ENCODE data around the gene SYP.

DNA sequence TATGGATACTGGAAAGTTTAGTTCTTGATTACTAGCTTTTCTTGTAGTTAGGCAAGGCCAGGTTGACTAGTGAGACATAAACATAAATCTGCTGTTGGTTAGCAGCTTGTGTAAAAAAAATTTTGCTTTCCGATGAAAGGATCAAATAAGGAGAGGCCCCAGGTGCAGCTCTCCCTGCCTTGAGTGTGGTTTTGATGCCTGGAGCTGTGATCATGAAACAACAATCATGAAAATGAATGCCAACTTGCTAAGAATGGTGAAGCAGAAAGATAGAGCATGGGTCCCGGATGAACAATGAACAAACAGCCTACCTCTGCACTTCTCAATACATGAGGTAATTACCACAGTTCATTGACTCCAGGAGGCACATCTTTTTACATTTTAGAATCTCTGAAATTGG lies 14.4 kb upstream of the SYP start:
- TF ChIP-seq NFIC (IDR thresholded peaks at IDR 0.05; ENCODE audit: low read depth, low read length) (no peak), JUNB (IDR thresholded peaks at IDR 0.05) (no peak)

All from GM12878 (cell line).